ENCODE results near the gene OR13J1.
A peak's percentile ranks its signal among the peaks of the same experiment; 100 is the strongest.
"Not testable (repeated sequence)": the region's sequence is repeated elsewhere in the genome, so short reads cannot be mapped to it uniquely, and the experiment has no call there.

Gene OR13J1

GRCh38 chr9:35905051-35905781 lies 35.0 kb upstream of the OR13J1 start:
- peak; percentile 63 for DNase-seq (ENCODE audit: low spot score)

GRCh38 chr9:35904338-35904737 lies 34.1 kb upstream of the OR13J1 start:
- DNase-seq (ENCODE audit: low spot score), result no peak

- peak; percentile 53 for DNase-seq (ENCODE audit: low spot score)
Measured at GRCh38 chr9:35903049-35903448, 32.8 kb upstream of the OR13J1 start.

- DNase-seq (ENCODE audit: low spot score), result no peak
Measured at GRCh38 chr9:35899021-35899420, 28.8 kb upstream of the OR13J1 start.

GRCh38 chr9:35898337-35898736 lies 28.1 kb upstream of the OR13J1 start:
- no peak for DNase-seq (ENCODE audit: low spot score)

GRCh38 chr9:35897376-35898099 lies 27.3 kb upstream of the OR13J1 start:
- DNase-seq (ENCODE audit: low spot score), result not testable (repeated sequence)

- no peak for DNase-seq (ENCODE audit: low spot score)
Measured at GRCh38 chr9:35896570-35896969, 26.4 kb upstream of the OR13J1 start.

- no peak for DNase-seq (ENCODE audit: low spot score)
Measured at GRCh38 chr9:35892051-35892450, 21.9 kb upstream of the OR13J1 start.

- DNase-seq (ENCODE audit: low spot score), result peak; percentile 48
Measured at GRCh38 chr9:35891646-35892045, 21.4 kb upstream of the OR13J1 start.

- not testable (repeated sequence) for DNase-seq (ENCODE audit: low spot score)
Measured at GRCh38 chr9:35884908-35885307, 14.7 kb upstream of the OR13J1 start.

GRCh38 chr9:35882996-35883395 lies 12.8 kb upstream of the OR13J1 start:
- DNase-seq (ENCODE audit: low spot score), result peak; percentile 65

- peak; percentile 82 for DNase-seq (ENCODE audit: low spot score)
Measured at GRCh38 chr9:35882263-35882848, 12.2 kb upstream of the OR13J1 start.

- DNase-seq (ENCODE audit: low spot score), result no peak
Measured at GRCh38 chr9:35872505-35872904, 2.3 kb upstream of the OR13J1 start.

- no peak for DNase-seq (ENCODE audit: low spot score)
Measured at GRCh38 chr9:35871545-35871944, 1.3 kb upstream of the OR13J1 start.

- no peak for DNase-seq (ENCODE audit: low spot score)
Measured at GRCh38 chr9:35869621-35870216, 482 bp downstream of the OR13J1 start.

- DNase-seq (ENCODE audit: low spot score), result no peak
Measured at GRCh38 chr9:35868933-35869332, 1.3 kb downstream of the OR13J1 start.

- no peak for DNase-seq (ENCODE audit: low spot score)
Measured at GRCh38 chr9:35867538-35867937, 2.7 kb downstream of the OR13J1 start.

GRCh38 chr9:35864695-35865255 lies 5.4 kb downstream of the OR13J1 start:
- DNase-seq (ENCODE audit: low spot score), result no peak

- DNase-seq (ENCODE audit: low spot score), result no peak
Measured at GRCh38 chr9:35863583-35863982, 6.6 kb downstream of the OR13J1 start.

- no peak for DNase-seq (ENCODE audit: low spot score)
Measured at GRCh38 chr9:35862328-35862727, 7.9 kb downstream of the OR13J1 start.

GRCh38 chr9:35861161-35861897 lies 8.9 kb downstream of the OR13J1 start:
- no peak for DNase-seq (ENCODE audit: low spot score)

GRCh38 chr9:35859990-35860339 lies 10.2 kb downstream of the OR13J1 start:
- DNase-seq (ENCODE audit: low spot score), result no peak

All from AG20443 (cell line).